Ascending aorta (tissue), 2 donors: ENCODE data around the gene ESF1. TPM values are rescaled to one million over a fixed set of nuclear protein-coding genes. Genes with fewer than 3 reads are reported as not detected.

Experiments used
- DNase-seq, 2 donors: peaks; one replicate each; pipeline ENCODE4 v3.0.0-alpha.2; 2019; ENCODE audit warnings: low spot score in 2 of 2
- H3K27ac ChIP-seq, 2 donors: fragments of 200-600 bp; sonication (generic); one replicate each; pipeline ENCODE4 v1.5.1; 2016 to 2017; ENCODE audit warnings: mild to moderate bottlenecking in 1 of 2
- H3K27me3 ChIP-seq: fragments of 200-600 bp; sonication (generic); one replicate; pipeline ENCODE4 v1.5.1; 2017
- H3K36me3 ChIP-seq, 2 donors: fragments of 200-600 bp; sonication (generic); one replicate each; pipeline ENCODE4 v1.5.1; 2016
- H3K4me1 ChIP-seq, 2 donors: fragments of 200-600 bp; sonication (generic); one replicate each; pipeline ENCODE4 v1.5.1; 2016 to 2017; ENCODE audit warnings: mild to moderate bottlenecking in 1 of 2
- H3K4me3 ChIP-seq, 2 donors: fragments of 200-600 bp; sonication (generic); one replicate each; pipeline ENCODE4 v1.5.1; 2016 to 2017; ENCODE audit warnings: mild to moderate bottlenecking in 1 of 2
- H3K9me3 ChIP-seq, 2 donors: fragments of 200-600 bp; sonication (generic); one replicate each; pipeline ENCODE4 v1.5.1; 2016
- intact Hi-C: fragments of 100-400 bp; cut with DNase I; formaldehyde crosslinking; loops from one replicate; pipeline ENCODE4 v1.15.1; 2023
- total RNA-seq: library from RNA; depleted of rRNA; stranded (reverse); fragments of >200 nt; gene quantifications from one replicate; pipeline ENCODE4 v1.1.0, GENCODE V29; 2016
- TF ChIP-seq, protein P1 (sequence below), 3 experiments: fragments of 200-600 bp in 2 of 3; fragments of 450-650 bp in 1 of 3; sonication (generic) in 2 of 3; IDR thresholded peaks; one replicate each; pipeline ENCODE4 v1.5.1; 2016 to 2019; ENCODE audit warnings: antibody characterized with exemption in 3 of 3, mild to moderate bottlenecking in 1 of 3, moderate library complexity in 1 of 3

ESF1 gene
- total RNA-seq, 1 donor from 2014 or later: 5.7 TPM

DNA sequence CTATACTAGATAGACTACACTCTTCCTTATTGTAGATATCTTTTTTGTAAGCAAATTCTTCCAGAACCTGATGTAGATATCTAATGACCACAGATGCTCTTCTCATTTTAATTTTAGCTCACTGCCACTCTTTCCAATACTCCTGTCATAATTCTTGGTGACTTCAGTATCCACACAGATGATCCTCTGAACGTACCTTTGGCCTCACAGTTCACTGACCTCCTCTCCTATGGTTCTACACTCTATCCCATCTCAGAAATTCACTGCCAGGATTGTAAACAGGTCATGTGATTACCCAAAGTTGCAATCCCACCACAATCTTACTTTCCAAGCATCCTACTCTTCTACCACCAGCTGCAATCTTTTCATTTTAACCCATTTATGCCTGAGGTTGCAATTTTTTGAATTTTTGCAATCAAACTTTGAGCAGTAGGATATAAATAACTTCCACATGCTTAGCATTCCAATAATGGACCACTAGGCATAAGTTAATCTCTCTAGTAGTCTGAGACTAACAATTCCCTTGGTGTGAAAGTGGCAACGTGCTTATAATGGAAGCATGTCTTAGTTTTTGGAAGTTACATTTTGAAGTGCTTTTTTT, 31.2 kb downstream of the ESF1 start:
- TF ChIP-seq, protein P1, sequence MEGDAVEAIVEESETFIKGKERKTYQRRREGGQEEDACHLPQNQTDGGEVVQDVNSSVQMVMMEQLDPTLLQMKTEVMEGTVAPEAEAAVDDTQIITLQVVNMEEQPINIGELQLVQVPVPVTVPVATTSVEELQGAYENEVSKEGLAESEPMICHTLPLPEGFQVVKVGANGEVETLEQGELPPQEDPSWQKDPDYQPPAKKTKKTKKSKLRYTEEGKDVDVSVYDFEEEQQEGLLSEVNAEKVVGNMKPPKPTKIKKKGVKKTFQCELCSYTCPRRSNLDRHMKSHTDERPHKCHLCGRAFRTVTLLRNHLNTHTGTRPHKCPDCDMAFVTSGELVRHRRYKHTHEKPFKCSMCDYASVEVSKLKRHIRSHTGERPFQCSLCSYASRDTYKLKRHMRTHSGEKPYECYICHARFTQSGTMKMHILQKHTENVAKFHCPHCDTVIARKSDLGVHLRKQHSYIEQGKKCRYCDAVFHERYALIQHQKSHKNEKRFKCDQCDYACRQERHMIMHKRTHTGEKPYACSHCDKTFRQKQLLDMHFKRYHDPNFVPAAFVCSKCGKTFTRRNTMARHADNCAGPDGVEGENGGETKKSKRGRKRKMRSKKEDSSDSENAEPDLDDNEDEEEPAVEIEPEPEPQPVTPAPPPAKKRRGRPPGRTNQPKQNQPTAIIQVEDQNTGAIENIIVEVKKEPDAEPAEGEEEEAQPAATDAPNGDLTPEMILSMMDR (IDR thresholded peaks at IDR 0.05): no peak
- DNase-seq: no peak
- Histone ChIP-seq H3K36me3 (peaks cover 8 to 10% of the 10 kb centered on the region in 2 donors), H3K9me3 (no peaks in the 10 kb centered on the region), H3K4me3 (no peak overlapping the region), H3K27me3 (no peaks in the 10 kb centered on the region), H3K4me1 (peaks cover 0 to 2% of the 10 kb centered on the region in 2 donors), H3K27ac (no peak overlapping the region)
- intact Hi-C loops: loop anchor here (10.0 kb wide), 1 partner anchor 419 kb away; no protein-coding TSS in a partner anchor

DNA sequence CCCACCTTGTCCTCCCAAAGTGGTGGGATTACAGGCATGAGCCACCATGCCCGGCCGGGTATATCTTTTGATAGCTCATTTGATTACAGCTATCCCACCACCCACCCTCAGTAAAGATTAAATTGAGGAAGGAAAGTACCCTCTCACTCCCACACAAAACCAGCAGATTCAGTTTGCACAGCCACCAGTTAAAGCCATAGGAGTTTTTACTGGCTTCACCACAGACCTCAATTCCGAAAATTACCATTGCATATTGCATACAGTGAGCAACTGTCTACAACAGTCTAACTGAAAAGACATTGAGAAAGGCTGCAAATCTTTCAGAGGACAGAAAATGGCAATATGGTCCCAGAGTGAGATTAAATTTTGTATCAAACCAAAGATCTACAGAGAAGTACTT, 34.9 kb downstream of the ESF1 start:
- Histone ChIP-seq H3K36me3 (peaks cover 0 to 4% of the 10 kb centered on the region in 2 donors), H3K27ac (no peak overlapping the region), H3K9me3 (no peaks in the 10 kb centered on the region), H3K27me3 (no peaks in the 10 kb centered on the region), H3K4me3 (no peak overlapping the region), H3K4me1 (no peaks in the 10 kb centered on the region)
- intact Hi-C loops: loop anchor here (5.0 to 10.0 kb wide), 2 partner anchors 58 to 415 kb away; no protein-coding TSS in a partner anchor
- DNase-seq: no peak
- TF ChIP-seq, protein P1 (IDR thresholded peaks at IDR 0.05): no peak

DNA sequence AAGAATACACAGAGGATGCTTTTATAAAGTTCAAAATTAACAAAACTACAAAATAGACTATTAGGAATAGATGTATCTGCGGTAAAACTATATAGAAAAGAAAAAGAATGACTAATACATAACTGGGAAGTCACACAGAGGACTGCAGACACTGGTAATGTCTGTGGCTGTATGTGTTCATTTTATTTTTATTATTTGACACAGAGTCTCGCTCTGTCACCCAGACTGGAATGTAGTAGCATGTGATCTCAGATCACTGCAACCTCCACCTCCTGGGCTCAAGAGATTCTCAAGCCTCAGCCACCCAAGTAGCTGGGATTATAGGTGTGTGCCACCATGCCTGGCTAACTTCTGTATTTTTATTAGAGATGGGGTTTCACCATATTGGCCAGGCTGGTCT, 38.9 kb downstream of the ESF1 start:
- H3K27ac ChIP-seq: no peak overlapping the region
- H3K4me3 ChIP-seq: no peak overlapping the region
- intact Hi-C loops: loop anchor here (5.0 kb wide), 1 partner anchor 53 kb away; no protein-coding TSS in a partner anchor
- no peaks in the 10 kb centered on the region for H3K27me3 ChIP-seq
- no peak for DNase-seq
- H3K36me3 ChIP-seq: peaks cover 3 to 7% of the 10 kb centered on the region in 2 donors
- peaks cover 0 to 3% of the 10 kb centered on the region in 2 donors for H3K9me3 ChIP-seq
- H3K4me1 ChIP-seq: peaks cover 0 to 4% of the 10 kb centered on the region in 2 donors
- TF ChIP-seq, protein P1 (IDR thresholded peaks at IDR 0.05): no peak

DNA sequence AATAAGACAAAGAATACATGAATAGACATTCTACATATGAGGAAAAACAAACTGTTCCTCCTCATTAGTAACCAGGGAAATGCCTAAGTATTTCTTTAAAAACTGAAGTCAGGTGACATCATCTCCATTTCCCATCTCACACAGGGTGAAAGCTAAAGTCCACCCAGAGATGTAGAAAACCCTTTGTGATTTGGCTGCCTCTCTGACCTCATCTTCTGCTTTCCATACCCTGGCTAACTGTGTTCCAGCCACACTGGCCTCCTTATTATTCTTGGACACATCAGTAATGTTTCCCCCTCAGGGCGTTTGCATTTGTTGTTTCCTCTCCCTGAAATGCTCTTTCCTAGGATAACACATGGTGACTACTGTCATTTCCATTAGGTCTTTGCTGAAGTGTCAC, 40.4 kb downstream of the ESF1 start:
- Histone ChIP-seq H3K4me3 (no peak overlapping the region), H3K4me1 (peaks cover 0 to 10% of the 10 kb centered on the region in 2 donors), H3K36me3 (peaks cover 3 to 7% of the 10 kb centered on the region in 2 donors), H3K27ac (no peak overlapping the region), H3K27me3 (no peaks in the 10 kb centered on the region), H3K9me3 (peaks cover 0 to 9% of the 10 kb centered on the region in 2 donors)
- no peak for DNase-seq
- intact Hi-C loops: no loop called here
- TF ChIP-seq, protein P1 (IDR thresholded peaks at IDR 0.05): no peak

DNA sequence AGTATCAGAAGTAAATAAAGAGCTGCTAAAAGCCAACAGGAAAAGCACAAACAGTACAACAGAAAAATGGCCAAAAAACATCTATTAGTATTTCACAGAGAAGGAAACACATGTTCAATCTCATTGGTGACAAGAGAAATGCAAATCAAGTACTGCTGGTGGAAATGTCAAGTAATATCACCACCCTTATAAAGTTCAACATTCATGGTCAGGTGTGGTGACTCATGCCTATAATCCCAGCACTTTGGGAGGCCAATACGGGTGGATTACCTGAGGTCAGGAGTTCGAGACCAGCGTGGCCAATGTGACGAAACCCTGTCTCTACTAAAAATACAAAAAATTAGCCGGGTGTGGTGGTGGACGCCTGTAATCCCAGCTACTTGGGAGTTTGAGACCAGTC, 42.8 kb downstream of the ESF1 start:
- no peaks in the 10 kb centered on the region for H3K27me3 ChIP-seq
- no peak overlapping the region for H3K4me3 ChIP-seq
- H3K36me3 ChIP-seq: peaks cover 3 to 7% of the 10 kb centered on the region in 2 donors
- TF ChIP-seq, protein P1 (IDR thresholded peaks at IDR 0.05): no peak
- no peak overlapping the region for H3K27ac ChIP-seq
- H3K4me1 ChIP-seq: peaks cover 0 to 29% of the 10 kb centered on the region in 2 donors
- no peak for DNase-seq
- H3K9me3 ChIP-seq: peaks cover 0 to 9% of the 10 kb centered on the region in 2 donors
- intact Hi-C loops: no loop called here
